H1 (cell line): ENCODE data around the gene GCNT1. TPM values are rescaled to one million over a fixed set of nuclear protein-coding genes. Genes with fewer than 3 reads are reported as not detected.

Experiments
- CTCF ChIA-PET: fragments of 300-600 bp; sonication (Branson Sonifier 250); formaldehyde crosslinking; loops from one replicate; lab custom pipeline; 2021; ENCODE audit not compliant: partially characterized antibody; lab: Charles Lee
- POLR2A ChIA-PET: fragments of 300-600 bp; sonication (Branson Sonifier 250); formaldehyde crosslinking; loops from one replicate; lab custom pipeline; 2021; ENCODE audit warnings: inconsistent platforms; ENCODE audit not compliant: partially characterized antibody; lab: Charles Lee
- DNase-seq, 2 experiments: peaks; one replicate each; pipeline versions ENCODE4 v3.0.0 to v3.0.0-alpha.2; 2010 to 2022; ENCODE audit warnings: low spot score in 2 of 2, low read depth in 1 of 2, mixed read lengths in 1 of 2
- FAIRE-seq: peaks from 2 replicates; lab custom pipeline; 2011; peaks lifted over from hg19 to GRCh38; lab: Jason Lieb, UNC
- H2AFZ ChIP-seq: 2 replicates; pipeline ENCODE4 v1.8.1; 2012; ENCODE audit warnings: low read length, inconsistent platforms
- H2AK5ac ChIP-seq: 2 replicates; pipeline ENCODE4 v1.6.1; 2013; ENCODE audit warnings: low read depth, low read length
- H2BK120ac ChIP-seq: replicated peaks from 2 replicates; pipeline ENCODE3; 2013; ENCODE audit warnings: low read depth, low read length, inconsistent platforms
- H2BK12ac ChIP-seq: 2 replicates; pipeline ENCODE4 v1.6.1; 2013; ENCODE audit warnings: low read depth, low read length
- H2BK15ac ChIP-seq: 2 replicates; pipeline ENCODE4 v1.6.1; 2013; ENCODE audit warnings: low read length
- H2BK20ac ChIP-seq: 2 replicates; pipeline ENCODE4 v1.6.1; 2013; ENCODE audit warnings: low read length
- H2BK5ac ChIP-seq: 2 replicates; pipeline ENCODE4 v1.6.1; 2013; ENCODE audit warnings: low read depth, low read length
- H3K14ac ChIP-seq: 2 replicates; pipeline ENCODE4 v1.6.1; 2013; ENCODE audit warnings: inconsistent platforms; ENCODE audit not compliant: insufficient read length
- H3K18ac ChIP-seq: 2 replicates; pipeline ENCODE4 v1.6.1; 2013; ENCODE audit warnings: low read length; ENCODE audit errors: extremely low read depth
- H3K23ac ChIP-seq: 2 replicates; pipeline ENCODE4 v1.6.1; 2013; ENCODE audit warnings: inconsistent platforms; ENCODE audit not compliant: insufficient read length
- H3K23me2 ChIP-seq: 2 replicates; pipeline ENCODE4 v1.6.1; 2013; ENCODE audit warnings: low read depth, low read length
- H3K27ac ChIP-seq: 2 replicates; pipeline ENCODE4 v1.6.1; 2011; ENCODE audit warnings: low read depth, low read length, inconsistent platforms
- H3K27me3 ChIP-seq, 4 experiments: replicated peaks in 1 of 4; 1 replicate in 1 of 4; 2 replicates in 3 of 4; pipeline versions ENCODE4 v1.6.1 to v1.8.1; 2011 to 2013; ENCODE audit warnings: low read length in 3 of 4, mild to moderate bottlenecking in 3 of 4, inconsistent platforms in 2 of 4, mixed read lengths in 2 of 4, moderate library complexity in 1 of 4; ENCODE audit not compliant: control insufficient read depth in 3 of 4, insufficient read depth in 3 of 4; ENCODE audit errors: extremely low read depth in 1 of 4
- H3K36me3 ChIP-seq, 4 experiments: 2 replicates each; pipeline versions ENCODE4 v1.6.1 to v1.8.1; 2011 to 2013; ENCODE audit warnings: mild to moderate bottlenecking in 4 of 4, low read length in 3 of 4, moderate library complexity in 2 of 4, control low read depth in 1 of 4, inconsistent platforms in 1 of 4; ENCODE audit not compliant: insufficient read depth in 4 of 4, control insufficient read depth in 2 of 4
- H3K4ac ChIP-seq: replicated peaks from 2 replicates; pipeline ENCODE3; 2013; ENCODE audit warnings: low read length, low read depth, mixed read lengths, inconsistent platforms; ENCODE audit not compliant: insufficient read length
- H3K4me1 ChIP-seq, 4 experiments: replicated peaks in 1 of 4; 1 replicate in 1 of 4; 2 replicates in 3 of 4; pipeline versions ENCODE4 v1.6.1 to v1.8.1; 2011 to 2013; ENCODE audit warnings: low read length in 3 of 4, inconsistent platforms in 2 of 4, mixed read lengths in 1 of 4; ENCODE audit not compliant: insufficient read depth in 4 of 4, control insufficient read depth in 3 of 4
- H3K4me2 ChIP-seq, 2 experiments: 2 replicates each; pipeline versions ENCODE4 v1.6.1 to v1.8.1; 2011 to 2013; ENCODE audit warnings: low read depth in 2 of 2, low read length in 2 of 2, control low read depth in 1 of 2, inconsistent platforms in 1 of 2, mild to moderate bottlenecking in 1 of 2; ENCODE audit not compliant: insufficient read depth in 1 of 2
- H3K4me3 ChIP-seq, 4 experiments: fragments of 200-600, 300-600 bp in 1 of 4; sonication (generic), shearing (Covaris generic), sonication (Bioruptor Twin) in 1 of 4; 2 replicates each; pipeline versions ENCODE4 v1.5.1 to v1.8.1; 2011 to 2016; ENCODE audit warnings: low read length in 4 of 4, low read depth in 3 of 4, control low read depth in 2 of 4, inconsistent platforms in 2 of 4, mild to moderate bottlenecking in 2 of 4, mixed read lengths in 1 of 4, moderate library complexity in 1 of 4; ENCODE audit not compliant: insufficient read depth in 2 of 4; ENCODE audit errors: extremely low read depth in 1 of 4
- H3K56ac ChIP-seq: replicated peaks from 2 replicates; pipeline ENCODE3; 2013; ENCODE audit warnings: low read depth, mild to moderate bottlenecking, mixed read lengths, low read length, inconsistent platforms; ENCODE audit not compliant: insufficient read length
- H3K79me1 ChIP-seq: 2 replicates; pipeline ENCODE4 v1.6.1; 2013; ENCODE audit warnings: low read depth, low read length, control low read depth
- H3K79me2 ChIP-seq, 2 experiments: 2 replicates each; pipeline versions ENCODE4 v1.6.1 to v1.8.1; 2012 to 2013; ENCODE audit warnings: low read length in 2 of 2, mild to moderate bottlenecking in 2 of 2, inconsistent platforms in 1 of 2; ENCODE audit not compliant: insufficient read depth in 2 of 2, control insufficient read depth in 1 of 2
- H3K9ac ChIP-seq, 4 experiments: replicated peaks in 1 of 4; 1 replicate in 1 of 4; 2 replicates in 3 of 4; pipeline versions ENCODE4 v1.6.1 to v1.8.1; 2011 to 2013; ENCODE audit warnings: low read depth in 3 of 4, low read length in 3 of 4, control low read depth in 2 of 4, mild to moderate bottlenecking in 2 of 4, moderate library complexity in 2 of 4, inconsistent platforms in 1 of 4; ENCODE audit errors: extremely low read depth in 1 of 4
- H3K9me3 ChIP-seq, 2 experiments: 2 replicates each; pipeline versions ENCODE4 v1.6.1 to v1.8.1; 2012 to 2013; ENCODE audit warnings: mild to moderate bottlenecking in 2 of 2, moderate library complexity in 2 of 2, control low read depth in 1 of 2, inconsistent platforms in 1 of 2, low read depth in 1 of 2, low read length in 1 of 2, mixed read lengths in 1 of 2; ENCODE audit not compliant: insufficient read depth in 2 of 2
- H4K20me1 ChIP-seq, 2 experiments: replicated peaks in 1 of 2; 2 replicates each; pipeline versions ENCODE3 to v1.8.1; 2011 to 2013; ENCODE audit warnings: inconsistent platforms in 2 of 2, low read length in 2 of 2, mild to moderate bottlenecking in 1 of 2; ENCODE audit not compliant: insufficient read depth in 2 of 2, control insufficient read depth in 1 of 2
- H4K5ac ChIP-seq: 2 replicates; pipeline ENCODE4 v1.6.1; 2013; ENCODE audit warnings: low read length, low read depth, mixed read lengths, inconsistent platforms; ENCODE audit not compliant: insufficient read length
- H4K8ac ChIP-seq: 2 replicates; pipeline ENCODE4 v1.8.0; 2013; ENCODE audit warnings: mild to moderate bottlenecking, moderate library complexity, low read length, inconsistent platforms; ENCODE audit not compliant: insufficient read depth; ENCODE audit errors: extremely low read depth
- H4K91ac ChIP-seq: replicated peaks from 2 replicates; pipeline ENCODE3; 2013; ENCODE audit warnings: low read length, mixed read lengths, inconsistent platforms; ENCODE audit not compliant: insufficient read length
- CEBPB ChIP-seq: IDR thresholded peaks from 2 replicates; pipeline ENCODE4 v1.6.1; 2012; ENCODE audit warnings: low read depth, low read length
- SRF ChIP-seq: IDR thresholded peaks from 2 replicates; pipeline ENCODE4 v1.6.1; 2011; ENCODE audit warnings: mild to moderate bottlenecking, low read depth, low read length, moderate library complexity
- WGBS, 2 experiments: shearing (Covaris generic) in 1 of 2; methylation state at CpG; one replicate each; pipeline versions ENCODE4 v1.1.6 to v1.1.7; 2013 to 2015; ENCODE audit warnings: low lambda C conversion rate in 2 of 2, mixed read lengths in 2 of 2, inconsistent platforms in 1 of 2, low coverage in 1 of 2, missing lambda C conversion rate in 1 of 2; ENCODE audit not compliant: insufficient replicate concordance in 2 of 2, insufficient coverage in 1 of 2, insufficient read length in 1 of 2; ENCODE audit errors: extremely low coverage in 1 of 2, missing lambda C conversion rate in 1 of 2; 5-methylcytosine and 5-hydroxymethylcytosine counted together
- polyA plus RNA-seq, 7 experiments: library from polyadenylated mRNA; depleted of rRNA in 3 of 7; stranded (reverse) in 5 of 7; unstranded in 2 of 7; fragments of >200 nt in 5 of 7; fragments of 200-250 nt in 2 of 7; gene quantifications; 1 replicate in 5 of 7; 2 replicates in 1 of 7; 4 replicates in 1 of 7; pipeline versions ENCODE4 v1.2.1 to v1.2.3, GENCODE V29; 2011 to 2013; ENCODE audit warnings: missing spikeins in 2 of 7, mixed read lengths in 2 of 7
- total RNA-seq: library from RNA; stranded (reverse); fragmentation: NEBNext Ultra II Directional; extraction: Animal tissue kit (Norgen Biotek cat#: 25700); gene quantifications from 2 replicates; pipeline ENCODE4 v1.2.1, GENCODE V29; 2021

The GCNT1 gene
- total and polyA plus RNA-seq, 2 of the 8 experiments (the other 6 are each of a cell fraction or from before 2014, with no cell fraction given), result 13.0 to 16.5 TPM

DNA sequence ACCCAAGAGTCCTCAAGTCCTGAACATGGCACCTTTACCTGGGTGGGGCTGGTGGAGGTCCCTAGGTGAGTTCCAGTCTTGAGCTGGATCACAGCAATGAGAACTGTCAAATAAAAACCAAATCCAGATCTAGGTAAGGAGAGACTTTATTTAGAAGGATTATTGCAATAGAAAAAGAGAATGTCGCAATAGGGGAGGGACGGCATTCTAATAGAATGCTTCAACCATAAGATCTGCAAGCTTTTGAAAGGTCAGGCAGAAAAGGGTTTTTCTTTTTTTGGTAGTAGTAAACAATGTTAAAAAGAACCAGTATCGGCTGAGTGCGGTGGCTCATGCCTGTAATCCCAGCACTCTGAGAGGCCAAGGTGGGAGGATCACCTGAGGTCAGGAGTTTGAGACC is 5.2 kb upstream of the GCNT1 start:
- Histone ChIP-seq H3K4me3 (no peak overlapping the region), H3K27me3 (no peaks in the 10 kb centered on the region; a peak in 2 of 7 replicates), H2AFZ (no peak overlapping the region)
- peak; percentile 85 for TF ChIP-seq CEBPB
- no peak for TF ChIP-seq SRF
- TF ChIP-seq, all 59 proteins: peak for 1
- Histone ChIP-seq H4K8ac (no peak overlapping the region), H3K36me3 (no peaks in the 10 kb centered on the region), H3K9me3 (peaks cover 6 to 7% of the 10 kb centered on the region in 2 experiments), H3K9ac (no peak overlapping the region), H2BK5ac (no peak overlapping the region), H3K14ac (no peak overlapping the region), H3K4ac (no peak overlapping the region), H3K4me2 (no peak overlapping the region), H4K5ac (no peak overlapping the region), H3K79me2 (no peaks in the 10 kb centered on the region), H2AK5ac (no peak overlapping the region), H3K56ac (no peak overlapping the region), H3K27ac (no peak overlapping the region), H3K23ac (no peak overlapping the region), H2BK120ac (no peak overlapping the region), H4K20me1 (no peaks in the 10 kb centered on the region), H3K23me2 (no peaks in the 10 kb centered on the region), H3K4me1 (peaks cover 0 to 12% (median 6%) of the 10 kb centered on the region in 4 experiments; a peak in 4 of 7 replicates), H3K79me1 (no peaks in the 10 kb centered on the region), H2BK20ac (no peak overlapping the region), H2BK12ac (no peak overlapping the region), H4K91ac (no peak overlapping the region), H3K18ac (no peak overlapping the region; the same call in 1 of the 2 replicates), H2BK15ac (no peak overlapping the region)
- DNase-seq (no peak), FAIRE-seq (no peak)
- ChIA-PET POLR2A (interaction anchor here (1.4 kb wide), 1 partner anchor 60 kb away, joined by 5 read pairs; no protein-coding TSS in a partner anchor), CTCF (interaction anchor here (0.8 to 1.7 kb wide), 5 partner anchors 12 to 208 kb away, joined by 3 to 5 read pairs (median 3); no protein-coding TSS in a partner anchor)
- WGBS, 2 experiments, result 75% methylated on average over 4 of the region's 4 CpGs; no CpG with 5 or more reads in 1 of the 2 experiments
